GM12878 (cell line): ENCODE results near the gene GRK5. TPM values are rescaled to one million over a fixed set of nuclear protein-coding genes. Genes with fewer than 3 reads are reported as not detected.

Experiments used
- ATAC-seq: fragments of 200-7000 bp; cut with Tn5 transposase; 3 replicates; pipeline ENCODE4 v1.9.1; 2020; ENCODE audit warnings: mild to moderate bottlenecking, moderate library complexity
- BruUV-seq: library from RNA; stranded (reverse); fragments of 400-500 nt; replicated peaks from 2 replicates; lab custom pipeline; 2021; lab: Mats Ljungman, UMichigan
- CTCF ChIA-PET: fragments of 300-600 bp; sonication (Branson Sonifier 250); formaldehyde crosslinking; extraction: SDS; loops from one replicate; lab custom pipeline; 2021; ENCODE audit warnings: inconsistent platforms; lab: Yijun Ruan, JAX
- POLR2A ChIA-PET: fragments of 350-600 bp; formaldehyde crosslinking; extraction: SDS; loops from one replicate; lab custom pipeline; 2021; ENCODE audit warnings: inconsistent platforms; lab: Charles Lee
- RAD21 ChIA-PET: fragments of 300-600 bp; sonication (Branson Sonifier 250); formaldehyde crosslinking; loops from one replicate; lab custom pipeline; 2023; ENCODE audit warnings: antibody characterized with exemption; ENCODE audit not compliant: unreplicated experiment; lab: Charles Lee
- SMC1A ChIA-PET: fragments of 300-600 bp; sonication (Branson Sonifier 250); formaldehyde crosslinking; loops from one replicate; lab custom pipeline; 2023; ENCODE audit not compliant: unreplicated experiment, uncharacterized antibody; lab: Charles Lee
- DNase-seq: peaks from one replicate; pipeline ENCODE4 v3.0.0-alpha.2; 2011; ENCODE audit warnings: low read depth, low spot score
- FAIRE-seq: peaks from 3 replicates; lab custom pipeline; 2011; peaks lifted over from hg19 to GRCh38; lab: Jason Lieb, UNC
- H2AFZ ChIP-seq: 2 replicates; pipeline ENCODE4 v1.6.0; 2011; ENCODE audit warnings: low read depth, low read length, control low read depth; ENCODE audit not compliant: control insufficient read depth
- H3K27ac ChIP-seq: 2 replicates; pipeline ENCODE4 v1.5.1; 2011; ENCODE audit warnings: control low read depth; ENCODE audit not compliant: control insufficient read depth, insufficient read depth
- H3K27me3 ChIP-seq, 2 experiments: replicated peaks in 1 of 2; 2 replicates each; pipeline versions ENCODE4 v1.6.0 to v1.6.1; 2011; ENCODE audit warnings: low read length in 1 of 2; ENCODE audit not compliant: control insufficient read depth in 2 of 2, insufficient read depth in 2 of 2
- H3K36me3 ChIP-seq, 2 experiments: 2 replicates each; pipeline ENCODE4 v1.5.1; 2011; ENCODE audit warnings: low read length in 1 of 2; ENCODE audit not compliant: control insufficient read depth in 2 of 2, insufficient read depth in 2 of 2
- H3K4me1 ChIP-seq: 2 replicates; pipeline ENCODE4 v1.6.1; 2011; ENCODE audit warnings: mild to moderate bottlenecking, low read length, moderate library complexity, mixed read lengths; ENCODE audit not compliant: control insufficient read depth, insufficient read depth
- H3K4me2 ChIP-seq: 2 replicates; pipeline ENCODE4 v1.6.0; 2011; ENCODE audit warnings: control low read depth; ENCODE audit not compliant: control insufficient read depth, insufficient read depth
- H3K4me3 ChIP-seq: fragments of 200-600 bp; sonication (generic); 2 replicates; pipeline ENCODE4 v1.5.1; 2016
- H3K79me2 ChIP-seq: 2 replicates; pipeline ENCODE4 v1.6.0; 2011; ENCODE audit warnings: low read length; ENCODE audit not compliant: control insufficient read depth, insufficient read depth
- H3K9ac ChIP-seq: 2 replicates; pipeline ENCODE4 v1.8.0; 2011; ENCODE audit warnings: low read length, control low read depth, mixed read lengths; ENCODE audit not compliant: control insufficient read depth, insufficient read depth
- H3K9me3 ChIP-seq: replicated peaks from 3 replicates; pipeline ENCODE4 v1.5.1; 2011; ENCODE audit warnings: mild to moderate bottlenecking, low read length; ENCODE audit not compliant: control insufficient read depth, insufficient read depth
- H4K20me1 ChIP-seq: 2 replicates; pipeline ENCODE4 v1.6.0; 2011; ENCODE audit not compliant: control insufficient read depth, insufficient read depth
- ATF2 ChIP-seq: IDR thresholded peaks from 2 replicates; pipeline ENCODE4 v1.6.1; 2012; ENCODE audit warnings: low read length, inconsistent platforms
- BCLAF1 ChIP-seq: fragments of 450-650 bp; IDR thresholded peaks from 2 replicates; pipeline ENCODE4 v1.6.1; 2017; ENCODE audit warnings: antibody characterized with exemption, mild to moderate bottlenecking, moderate library complexity
- BMI1 ChIP-seq: fragments of 450-650 bp; IDR thresholded peaks from 2 replicates; pipeline ENCODE4 v1.6.1; 2016; ENCODE audit warnings: mild to moderate bottlenecking, moderate library complexity, borderline replicate concordance
- GATAD2B ChIP-seq: fragments of 450-650 bp; conservative IDR thresholded peaks from 2 replicates; pipeline ENCODE4 v1.6.1; 2017; ENCODE audit warnings: low read depth, mild to moderate bottlenecking, moderate library complexity
- KDM1A ChIP-seq: fragments of 200-600 bp; sonication (generic); IDR thresholded peaks from 2 replicates; pipeline ENCODE4 v1.6.1; 2016; ENCODE audit warnings: borderline replicate concordance
- MTA2 ChIP-seq: fragments of 450-650 bp; IDR thresholded peaks from 2 replicates; pipeline ENCODE4 v1.6.1; 2016; ENCODE audit warnings: low read depth, mild to moderate bottlenecking, moderate library complexity
- MYB ChIP-seq: fragments of 150-350 bp; IDR thresholded peaks from 2 replicates; pipeline ENCODE4 v1.6.1; 2014; ENCODE audit warnings: mild to moderate bottlenecking, low read depth, low read length, borderline replicate concordance
- NR2C2 ChIP-seq: IDR thresholded peaks from 2 replicates; pipeline ENCODE4 v1.6.1; 2011; ENCODE audit warnings: borderline replicate concordance, low read depth; ENCODE audit not compliant: control insufficient read depth, insufficient read length
- NRF1 ChIP-seq: conservative IDR thresholded peaks from 2 replicates; pipeline ENCODE4 v1.6.1; 2011; ENCODE audit warnings: mild to moderate bottlenecking, low read depth, low read length, improper control_type of control experiment
- PKNOX1 ChIP-seq: fragments of 450-650 bp; IDR thresholded peaks from 2 replicates; pipeline ENCODE4 v1.6.1; 2016; ENCODE audit warnings: mild to moderate bottlenecking
- RELA ChIP-seq: fragments of 450-650 bp; IDR thresholded peaks from 2 replicates; pipeline ENCODE4 v1.8.0; 2014; ENCODE audit warnings: borderline replicate concordance; ENCODE audit not compliant: partially characterized antibody
- SMAD1 ChIP-seq: fragments of 450-650 bp; IDR thresholded peaks from 2 replicates; pipeline ENCODE4 v1.6.1; 2018; ENCODE audit warnings: mild to moderate bottlenecking, low read depth; ENCODE audit not compliant: partially characterized antibody
- SP1 ChIP-seq: IDR thresholded peaks from one replicate; pipeline ENCODE4 v1.6.1; 2011; ENCODE audit warnings: low read depth, low read length
- SUZ12 ChIP-seq: fragments of 200-600 bp; sonication (generic); IDR thresholded peaks from one replicate; pipeline ENCODE4 v1.6.1; 2018; ENCODE audit warnings: antibody characterized with exemption, mild to moderate bottlenecking; ENCODE audit not compliant: unreplicated experiment
- TCF3 ChIP-seq: IDR thresholded peaks from 2 replicates; pipeline ENCODE4 v1.6.1; 2012; ENCODE audit warnings: low read depth, mild to moderate bottlenecking, low read length, borderline replicate concordance; ENCODE audit not compliant: insufficient read depth
- ZNF217 ChIP-seq: fragments of 450-650 bp; IDR thresholded peaks from 2 replicates; pipeline ENCODE4 v1.6.1; 2017; ENCODE audit warnings: antibody characterized with exemption, mild to moderate bottlenecking
- WGBS: methylation state at CpG from one replicate; pipeline ENCODE4 v1.1.6; 2016; ENCODE audit warnings: low lambda C conversion rate; ENCODE audit not compliant: insufficient replicate concordance, insufficient coverage; ENCODE audit errors: missing lambda C conversion rate; 5-methylcytosine and 5-hydroxymethylcytosine counted together
- in situ Hi-C: fragments of 300-500 bp; cut with MboI; formaldehyde crosslinking; loops from 9 replicates; pipeline ENCODE4 v1.14.3; 2018; ENCODE audit warnings: mixed read lengths
- intact Hi-C: fragments of 100-400 bp; cut with micrococcal nuclease; formaldehyde crosslinking; loops from one replicate; pipeline ENCODE4 v1.14.2; 2022; ENCODE audit not compliant: unreplicated experiment
- polyA plus RNA-seq, 11 experiments: library from polyadenylated mRNA; depleted of rRNA in 4 of 11; unstranded in 6 of 11; stranded (reverse) in 5 of 11; fragments of >200 nt; fragmentation: Nextera tagmentation in 4 of 11; fragmentation: Illumina TruSeq in 1 of 11; extraction: Ambion mirVana in 4 of 11; extraction: Trizol in 1 of 11; gene quantifications; 1 replicate in 1 of 11; 2 replicates in 10 of 11; pipeline versions ENCODE4 v1.2.1 to v1.2.3, GENCODE V29; 2011 to 2016; ENCODE audit warnings: inconsistent platforms in 2 of 11, missing spikeins in 2 of 11, low read depth in 1 of 11
- total RNA-seq, 4 experiments: library from RNA; depleted of rRNA in 3 of 4; stranded (reverse); fragments of >200 nt in 3 of 4; fragmentation: Illumina TruSeq in 1 of 4; extraction: Trizol in 1 of 4; gene quantifications; 2 replicates each; pipeline versions ENCODE4 v1.2.1 to v1.2.3, GENCODE V29; 2013 to 2021
- TF ChIP-seq, protein P1 (sequence below): fragments of 150-350 bp; IDR thresholded peaks from 2 replicates; pipeline ENCODE4 v1.6.1; 2016; ENCODE audit warnings: low read depth, low read length

Gene GRK5
- total and polyA plus RNA-seq, 10 of the 15 experiments (the other 5 are each of a cell fraction or from before 2014, with no cell fraction given), result 0.11 to 22.1 (median 10.0) TPM

GRCh38 chr10:119384127-119384526 is 176.8 kb downstream of the GRK5 start:
- Histone ChIP-seq H3K4me1 (no peaks in the 10 kb centered on the region), H3K79me2 (no peaks in the 10 kb centered on the region), H3K27me3 (no peaks in the 10 kb centered on the region), H3K36me3 (peaks cover 3 to 8% of the 10 kb centered on the region in 2 experiments; a peak in 3 of 4 replicates), H3K9ac (no peak overlapping the region), H3K4me2 (no peak overlapping the region), H2AFZ (no peak overlapping the region), H4K20me1 (no peaks in the 10 kb centered on the region), H3K9me3 (no peaks in the 10 kb centered on the region), H3K27ac (no peak overlapping the region), H3K4me3 (no peak overlapping the region)
- no peak for ATAC-seq
- in situ Hi-C loops, result no loop called here
- BruUV-seq, result no TSS peak
- RAD21 ChIA-PET, result no interaction called here
- WGBS, result 100% methylated on average over 4 of the region's 5 CpGs
- DNase-seq, result no peak
- no peak for FAIRE-seq
- SMC1A ChIA-PET, result interaction anchor here (1.3 kb wide), 1 partner anchor 11 kb away, joined by 3 read pairs; no protein-coding TSS in a partner anchor
- CTCF ChIA-PET, result no interaction called here
- intact Hi-C loops, result no loop called here
- no peak for TF ChIP-seq MYB
- TF ChIP-seq SUZ12, result no peak
- TF ChIP-seq PKNOX1, result no peak
- TF ChIP-seq SP1, result no peak
- TF ChIP-seq BCLAF1, result no peak
- TF ChIP-seq, protein P1, sequence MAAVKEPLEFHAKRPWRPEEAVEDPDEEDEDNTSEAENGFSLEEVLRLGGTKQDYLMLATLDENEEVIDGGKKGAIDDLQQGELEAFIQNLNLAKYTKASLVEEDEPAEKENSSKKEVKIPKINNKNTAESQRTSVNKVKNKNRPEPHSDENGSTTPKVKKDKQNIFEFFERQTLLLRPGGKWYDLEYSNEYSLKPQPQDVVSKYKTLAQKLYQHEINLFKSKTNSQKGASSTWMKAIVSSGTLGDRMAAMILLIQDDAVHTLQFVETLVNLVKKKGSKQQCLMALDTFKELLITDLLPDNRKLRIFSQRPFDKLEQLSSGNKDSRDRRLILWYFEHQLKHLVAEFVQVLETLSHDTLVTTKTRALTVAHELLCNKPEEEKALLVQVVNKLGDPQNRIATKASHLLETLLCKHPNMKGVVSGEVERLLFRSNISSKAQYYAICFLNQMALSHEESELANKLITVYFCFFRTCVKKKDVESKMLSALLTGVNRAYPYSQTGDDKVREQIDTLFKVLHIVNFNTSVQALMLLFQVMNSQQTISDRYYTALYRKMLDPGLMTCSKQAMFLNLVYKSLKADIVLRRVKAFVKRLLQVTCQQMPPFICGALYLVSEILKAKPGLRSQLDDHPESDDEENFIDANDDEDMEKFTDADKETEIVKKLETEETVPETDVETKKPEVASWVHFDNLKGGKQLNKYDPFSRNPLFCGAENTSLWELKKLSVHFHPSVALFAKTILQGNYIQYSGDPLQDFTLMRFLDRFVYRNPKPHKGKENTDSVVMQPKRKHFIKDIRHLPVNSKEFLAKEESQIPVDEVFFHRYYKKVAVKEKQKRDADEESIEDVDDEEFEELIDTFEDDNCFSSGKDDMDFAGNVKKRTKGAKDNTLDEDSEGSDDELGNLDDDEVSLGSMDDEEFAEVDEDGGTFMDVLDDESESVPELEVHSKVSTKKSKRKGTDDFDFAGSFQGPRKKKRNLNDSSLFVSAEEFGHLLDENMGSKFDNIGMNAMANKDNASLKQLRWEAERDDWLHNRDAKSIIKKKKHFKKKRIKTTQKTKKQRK, result no peak
- TF ChIP-seq NR2C2, result no peak
- TF ChIP-seq RELA, result no peak
- TF ChIP-seq ATF2, result no peak
- no peak for TF ChIP-seq BMI1
- no peak for TF ChIP-seq KDM1A
- no peak for TF ChIP-seq SMAD1
- no peak for TF ChIP-seq GATAD2B
- TF ChIP-seq ZNF217, result no peak
- no peak for TF ChIP-seq MTA2
- TF ChIP-seq NRF1, result no peak
- no peak for TF ChIP-seq TCF3
- POLR2A ChIA-PET, result interaction anchor here (0.6 kb wide), 1 partner anchor 24 kb away, joined by 3 read pairs; no protein-coding TSS in a partner anchor
